K562 (cell line): ENCODE measurements around the gene SLC5A6. TPM values are rescaled to one million over a fixed set of nuclear protein-coding genes. Genes with fewer than 3 reads are reported as not detected.

Experiments
- DDX20 ChIP-seq: fragments of 450-650 bp; IDR thresholded peaks from 2 replicates; pipeline ENCODE4 v1.6.1; 2016; ENCODE audit warnings: missing genetic modification characterization, low read depth, mild to moderate bottlenecking, missing compliant biosample characterization, moderate library complexity
- MED1 ChIP-seq: sonication (generic); formaldehyde crosslinking; IDR thresholded peaks from 2 replicates; pipeline ENCODE4 v1.8.1; 2023; ENCODE audit warnings: missing genetic modification reagents, borderline replicate concordance
- MYC ChIP-seq, 2 experiments: fragments of 250-450 bp in 1 of 2; sonication (Bioruptor Pico) in 1 of 2; IDR thresholded peaks; 2 replicates each; pipeline versions ENCODE4 v1.5.1 to v1.6.1; 2012 to 2021; ENCODE audit warnings: low read depth in 2 of 2, borderline replicate concordance in 1 of 2, improper control_type of control experiment in 1 of 2, low read length in 1 of 2, mild to moderate bottlenecking in 1 of 2, moderate library complexity in 1 of 2
- SRSF1 ChIP-seq: fragments of 200-400 bp; formaldehyde crosslinking; IDR thresholded peaks from 2 replicates; pipeline ENCODE4 v1.6.1; 2017; ENCODE audit warnings: mild to moderate bottlenecking, low read depth, low read length, moderate library complexity
- ZFP30 ChIP-seq: fragments of 250-450 bp; sonication (Bioruptor Pico); IDR thresholded peaks from 2 replicates; pipeline ENCODE4 v1.8.0; 2022; ENCODE audit warnings: moderate library complexity, mild to moderate bottlenecking, inconsistent platforms, borderline replicate concordance
- polyA plus RNA-seq, 8 experiments: library from polyadenylated mRNA; depleted of rRNA in 4 of 8; stranded (reverse) in 5 of 8; unstranded in 3 of 8; fragments of >200 nt; fragmentation: Nextera tagmentation in 2 of 8; fragmentation: Illumina TruSeq in 1 of 8; extraction: Ambion mirVana in 2 of 8; extraction: Trizol in 1 of 8; gene quantifications; 2 replicates each; pipeline versions ENCODE4 v1.2.1 to v1.2.3, GENCODE V29; 2011 to 2014; ENCODE audit warnings: inconsistent platforms in 1 of 8, missing spikeins in 1 of 8
- total RNA-seq, 7 experiments: library from RNA; depleted of rRNA in 6 of 7; stranded (reverse); fragments of >200 nt in 6 of 7; fragmentation: Illumina TruSeq in 2 of 7; extraction: Trizol in 2 of 7; gene quantifications; 2 replicates each; pipeline versions ENCODE4 v1.2.1 to v1.2.3, GENCODE V29; 2011 to 2021; ENCODE audit warnings: low replicate concordance in 1 of 7
- TF ChIP-seq, protein P1 (sequence below): sonication (generic); formaldehyde crosslinking; IDR thresholded peaks from 2 replicates; pipeline ENCODE4 v1.8.1; 2023; ENCODE audit warnings: mild to moderate bottlenecking, missing genetic modification reagents, moderate library complexity
- TF ChIP-seq, protein P2 (sequence below): fragments of 450-650 bp; formaldehyde crosslinking; IDR thresholded peaks from 2 replicates; pipeline ENCODE4 v1.4.0; 2020; ENCODE audit warnings: mild to moderate bottlenecking, moderate library complexity
- TF ChIP-seq, protein P3 (sequence below): fragments of 450-650 bp; formaldehyde crosslinking; IDR thresholded peaks from 2 replicates; pipeline ENCODE4 v1.4.0; 2020; ENCODE audit warnings: mild to moderate bottlenecking
- TF ChIP-seq, protein P4 (sequence below): fragments of 250-450 bp; sonication (Bioruptor Pico); IDR thresholded peaks from 2 replicates; pipeline ENCODE4 v1.5.1; 2021; ENCODE audit warnings: mild to moderate bottlenecking

Gene SLC5A6
- total and polyA plus RNA-seq, 9 of the 15 experiments (the other 6 are each of a cell fraction or from before 2014, with no cell fraction given) = 32.6 to 137 (median 107) TPM

DNA sequence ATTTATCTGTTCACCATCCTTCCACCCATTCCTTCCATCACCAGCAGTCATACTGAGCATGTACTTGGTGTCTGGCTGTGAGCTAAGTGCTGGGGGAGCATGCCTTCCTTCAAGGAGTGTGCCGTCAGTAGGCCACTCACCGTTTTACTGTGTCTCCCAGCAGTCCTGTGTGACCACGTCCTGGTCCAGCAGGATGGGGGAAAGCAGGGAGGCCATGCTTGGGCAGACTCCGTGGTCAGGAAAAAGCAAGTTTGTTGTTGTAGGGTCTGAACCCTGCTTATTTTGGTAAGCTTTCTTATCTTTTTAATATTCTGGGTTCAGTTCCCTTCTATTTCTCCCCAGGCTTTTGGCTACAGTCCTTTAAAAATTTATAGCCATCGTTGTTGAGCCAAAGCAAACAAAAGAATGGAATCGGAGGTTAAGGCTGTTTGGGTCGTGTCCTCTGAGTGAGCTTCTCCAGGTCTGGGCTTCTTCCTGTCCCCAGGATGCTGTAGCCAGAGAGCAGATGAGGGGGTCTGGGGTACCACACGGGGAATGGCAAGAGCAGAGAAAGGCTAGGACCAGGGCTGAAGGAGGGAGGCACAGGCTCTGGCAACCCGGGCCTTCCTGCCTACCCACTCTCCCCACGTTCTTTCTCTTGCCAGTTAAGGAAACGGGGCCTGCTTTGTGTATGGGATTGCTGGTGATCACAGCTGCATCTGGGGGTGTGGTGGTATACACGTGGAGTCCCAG is 37.3 kb upstream of the SLC5A6 start (continued):
- TF ChIP-seq, protein P1, sequence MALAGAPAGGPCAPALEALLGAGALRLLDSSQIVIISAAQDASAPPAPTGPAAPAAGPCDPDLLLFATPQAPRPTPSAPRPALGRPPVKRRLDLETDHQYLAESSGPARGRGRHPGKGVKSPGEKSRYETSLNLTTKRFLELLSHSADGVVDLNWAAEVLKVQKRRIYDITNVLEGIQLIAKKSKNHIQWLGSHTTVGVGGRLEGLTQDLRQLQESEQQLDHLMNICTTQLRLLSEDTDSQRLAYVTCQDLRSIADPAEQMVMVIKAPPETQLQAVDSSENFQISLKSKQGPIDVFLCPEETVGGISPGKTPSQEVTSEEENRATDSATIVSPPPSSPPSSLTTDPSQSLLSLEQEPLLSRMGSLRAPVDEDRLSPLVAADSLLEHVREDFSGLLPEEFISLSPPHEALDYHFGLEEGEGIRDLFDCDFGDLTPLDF (CRISPR knock-in tag) = no peak
- TF ChIP-seq, protein P2, sequence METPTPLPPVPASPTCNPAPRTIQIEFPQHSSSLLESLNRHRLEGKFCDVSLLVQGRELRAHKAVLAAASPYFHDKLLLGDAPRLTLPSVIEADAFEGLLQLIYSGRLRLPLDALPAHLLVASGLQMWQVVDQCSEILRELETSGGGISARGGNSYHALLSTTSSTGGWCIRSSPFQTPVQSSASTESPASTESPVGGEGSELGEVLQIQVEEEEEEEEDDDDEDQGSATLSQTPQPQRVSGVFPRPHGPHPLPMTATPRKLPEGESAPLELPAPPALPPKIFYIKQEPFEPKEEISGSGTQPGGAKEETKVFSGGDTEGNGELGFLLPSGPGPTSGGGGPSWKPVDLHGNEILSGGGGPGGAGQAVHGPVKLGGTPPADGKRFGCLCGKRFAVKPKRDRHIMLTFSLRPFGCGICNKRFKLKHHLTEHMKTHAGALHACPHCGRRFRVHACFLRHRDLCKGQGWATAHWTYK (CRISPR knock-in tag) = no peak
- TF ChIP-seq ZFP30 (CRISPR knock-in tag) (no peak), SRSF1 (no peak), MED1 (CRISPR knock-in tag) (no peak), DDX20 (tag) (no peak), MYC (IDR thresholded peaks at IDR 0.05; ENCODE audit: low read depth, low read length) (no peak), MYC (CRISPR knock-in tag; IDR thresholded peaks at IDR 0.05; ENCODE audit: borderline replicate concordance, low read depth) (no peak)
- TF ChIP-seq, protein P3, sequence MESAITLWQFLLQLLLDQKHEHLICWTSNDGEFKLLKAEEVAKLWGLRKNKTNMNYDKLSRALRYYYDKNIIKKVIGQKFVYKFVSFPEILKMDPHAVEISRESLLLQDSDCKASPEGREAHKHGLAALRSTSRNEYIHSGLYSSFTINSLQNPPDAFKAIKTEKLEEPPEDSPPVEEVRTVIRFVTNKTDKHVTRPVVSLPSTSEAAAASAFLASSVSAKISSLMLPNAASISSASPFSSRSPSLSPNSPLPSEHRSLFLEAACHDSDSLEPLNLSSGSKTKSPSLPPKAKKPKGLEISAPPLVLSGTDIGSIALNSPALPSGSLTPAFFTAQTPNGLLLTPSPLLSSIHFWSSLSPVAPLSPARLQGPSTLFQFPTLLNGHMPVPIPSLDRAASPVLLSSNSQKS (CRISPR knock-in tag) = no peak
- TF ChIP-seq, protein P4, sequence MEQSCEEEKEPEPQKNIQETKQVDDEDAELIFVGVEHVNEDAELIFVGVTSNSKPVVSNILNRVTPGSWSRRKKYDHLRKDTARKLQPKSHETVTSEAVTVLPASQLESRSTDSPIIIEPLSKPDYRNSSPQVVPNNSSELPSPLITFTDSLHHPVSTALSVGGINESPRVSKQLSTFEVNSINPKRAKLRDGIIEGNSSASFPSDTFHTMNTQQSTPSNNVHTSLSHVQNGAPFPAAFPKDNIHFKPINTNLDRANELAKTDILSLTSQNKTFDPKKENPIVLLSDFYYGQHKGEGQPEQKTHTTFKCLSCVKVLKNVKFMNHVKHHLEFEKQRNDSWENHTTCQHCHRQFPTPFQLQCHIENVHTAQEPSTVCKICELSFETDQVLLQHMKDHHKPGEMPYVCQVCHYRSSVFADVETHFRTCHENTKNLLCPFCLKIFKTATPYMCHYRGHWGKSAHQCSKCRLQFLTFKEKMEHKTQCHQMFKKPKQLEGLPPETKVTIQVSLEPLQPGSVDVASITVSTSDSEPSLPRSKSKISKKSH (CRISPR knock-in tag) = no peak
- TF ChIP-seq, all 486 proteins: peak for 0
